Measurements from ENCODE around the gene MYMK. TPM values are rescaled to one million over a fixed set of nuclear protein-coding genes. Genes with fewer than 3 reads are reported as not detected.

The MYMK gene
- total RNA-seq, 4 donors from 2014 or later: not detected

DNA sequence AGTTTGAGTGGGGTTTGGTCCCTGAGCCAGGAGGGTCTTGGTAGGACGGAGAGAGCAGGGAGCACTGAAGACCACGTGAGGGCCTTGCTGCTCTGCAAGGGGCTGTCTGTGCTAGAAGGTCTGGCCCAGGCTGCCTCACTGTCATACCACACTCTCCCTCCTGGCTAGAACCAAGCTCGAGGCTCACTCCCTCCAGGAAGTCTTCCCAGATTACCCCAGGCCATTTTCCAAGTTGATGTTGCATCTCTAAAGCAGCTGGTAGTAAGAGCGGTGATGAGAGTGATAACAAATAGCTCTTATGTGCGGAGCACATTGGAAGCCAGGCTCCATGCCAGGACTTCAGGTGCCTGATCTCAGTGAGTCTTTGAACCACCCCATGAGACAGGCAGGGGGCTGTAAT lies 6.6 kb downstream of the MYMK start:
- no peak for DNase-seq
- H3K27me3 ChIP-seq: no peaks in the 10 kb centered on the region
- no peak overlapping the region for H3K4me3 ChIP-seq
- no peaks in the 10 kb centered on the region for H3K9me3 ChIP-seq
- intact Hi-C loops (cut with DNase I; ENCODE audit: low total_unique reads): no loop called here
- no peak for TF ChIP-seq POLR2A (IDR thresholded peaks at IDR 0.05)
- TF ChIP-seq, protein P1, sequence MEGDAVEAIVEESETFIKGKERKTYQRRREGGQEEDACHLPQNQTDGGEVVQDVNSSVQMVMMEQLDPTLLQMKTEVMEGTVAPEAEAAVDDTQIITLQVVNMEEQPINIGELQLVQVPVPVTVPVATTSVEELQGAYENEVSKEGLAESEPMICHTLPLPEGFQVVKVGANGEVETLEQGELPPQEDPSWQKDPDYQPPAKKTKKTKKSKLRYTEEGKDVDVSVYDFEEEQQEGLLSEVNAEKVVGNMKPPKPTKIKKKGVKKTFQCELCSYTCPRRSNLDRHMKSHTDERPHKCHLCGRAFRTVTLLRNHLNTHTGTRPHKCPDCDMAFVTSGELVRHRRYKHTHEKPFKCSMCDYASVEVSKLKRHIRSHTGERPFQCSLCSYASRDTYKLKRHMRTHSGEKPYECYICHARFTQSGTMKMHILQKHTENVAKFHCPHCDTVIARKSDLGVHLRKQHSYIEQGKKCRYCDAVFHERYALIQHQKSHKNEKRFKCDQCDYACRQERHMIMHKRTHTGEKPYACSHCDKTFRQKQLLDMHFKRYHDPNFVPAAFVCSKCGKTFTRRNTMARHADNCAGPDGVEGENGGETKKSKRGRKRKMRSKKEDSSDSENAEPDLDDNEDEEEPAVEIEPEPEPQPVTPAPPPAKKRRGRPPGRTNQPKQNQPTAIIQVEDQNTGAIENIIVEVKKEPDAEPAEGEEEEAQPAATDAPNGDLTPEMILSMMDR (IDR thresholded peaks at IDR 0.05 in 4 of 5, conservative IDR thresholded peaks at IDR 0.05 in 1 of 5): no peak
- in situ Hi-C loops (cut with MboI; ENCODE audit: low sequenced_read_pairs in 4 of 4): no loop called here
- ATAC-seq: no peak
- no peaks in the 10 kb centered on the region for H3K4me1 ChIP-seq
- no peaks in the 10 kb centered on the region for H3K36me3 ChIP-seq
- H3K27ac ChIP-seq: no peak overlapping the region

DNA sequence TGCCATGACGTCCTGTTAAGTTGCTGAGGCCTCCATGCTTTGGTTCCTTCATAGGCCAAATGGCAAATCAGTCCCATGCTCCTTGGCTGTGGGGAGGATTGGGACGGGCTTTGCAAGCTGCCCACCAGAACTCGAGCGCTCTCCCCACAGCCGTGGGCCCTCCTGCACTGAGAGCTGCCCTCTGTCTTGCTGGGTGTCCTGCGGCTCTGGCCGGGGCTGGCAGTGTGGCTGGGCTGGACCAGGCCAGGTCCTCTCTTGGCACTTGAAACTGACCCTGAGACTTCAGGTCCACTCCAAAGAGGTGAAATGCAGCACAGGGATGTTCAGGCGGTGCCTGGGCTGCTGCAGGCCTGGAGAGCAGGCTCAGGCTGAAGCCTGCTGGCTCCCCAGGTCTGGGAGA lies 7.0 kb downstream of the MYMK start:
- intact Hi-C loops (cut with DNase I; ENCODE audit: low total_unique reads): no loop called here
- Histone ChIP-seq H3K4me3 (no peak overlapping the region), H3K4me1 (no peaks in the 10 kb centered on the region), H3K9me3 (no peaks in the 10 kb centered on the region), H3K27me3 (no peaks in the 10 kb centered on the region), H3K36me3 (no peaks in the 10 kb centered on the region), H3K27ac (no peak overlapping the region)
- in situ Hi-C loops (cut with MboI; ENCODE audit: low sequenced_read_pairs in 4 of 4): no loop called here
- TF ChIP-seq, protein P1 (IDR thresholded peaks at IDR 0.05 in 4 of 5, conservative IDR thresholded peaks at IDR 0.05 in 1 of 5): no peak
- no peak for TF ChIP-seq POLR2A (IDR thresholded peaks at IDR 0.05)
- DNase-seq: no peak
- ATAC-seq: no peak

DNA sequence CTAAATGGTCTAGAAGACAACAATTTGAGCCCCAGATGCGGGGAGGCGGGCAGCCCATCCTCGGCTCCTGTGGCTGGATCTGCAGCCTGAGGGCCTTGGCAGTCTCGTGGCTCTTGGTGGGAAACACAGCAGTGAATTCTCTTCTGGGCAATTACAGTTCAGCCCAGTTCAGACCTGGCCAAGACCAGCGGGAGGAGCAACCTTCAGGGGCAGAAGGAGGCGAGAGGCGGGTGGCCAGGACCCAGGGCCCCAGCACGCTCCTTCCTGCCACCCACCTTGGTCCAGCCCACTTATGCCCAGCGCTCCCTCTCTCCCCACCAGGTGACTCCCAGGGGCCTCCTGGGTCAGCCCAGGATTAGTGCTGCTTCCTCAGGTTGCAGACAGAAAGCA lies 7.8 kb downstream of the MYMK start:
- no peaks in the 10 kb centered on the region for H3K4me1 ChIP-seq
- no peaks in the 10 kb centered on the region for H3K36me3 ChIP-seq
- ATAC-seq (no peak), DNase-seq (no peak)
- H3K4me3 ChIP-seq: no peak overlapping the region
- no peak overlapping the region for H3K27ac ChIP-seq
- H3K9me3 ChIP-seq: no peaks in the 10 kb centered on the region
- in situ Hi-C loops (cut with MboI; ENCODE audit: low sequenced_read_pairs in 4 of 4) (no loop called here), intact Hi-C loops (cut with DNase I; ENCODE audit: low total_unique reads) (no loop called here)
- H3K27me3 ChIP-seq: no peaks in the 10 kb centered on the region
- no peak for TF ChIP-seq POLR2A (IDR thresholded peaks at IDR 0.05)
- TF ChIP-seq, protein P1 (IDR thresholded peaks at IDR 0.05 in 4 of 5, conservative IDR thresholded peaks at IDR 0.05 in 1 of 5): no peak

DNA sequence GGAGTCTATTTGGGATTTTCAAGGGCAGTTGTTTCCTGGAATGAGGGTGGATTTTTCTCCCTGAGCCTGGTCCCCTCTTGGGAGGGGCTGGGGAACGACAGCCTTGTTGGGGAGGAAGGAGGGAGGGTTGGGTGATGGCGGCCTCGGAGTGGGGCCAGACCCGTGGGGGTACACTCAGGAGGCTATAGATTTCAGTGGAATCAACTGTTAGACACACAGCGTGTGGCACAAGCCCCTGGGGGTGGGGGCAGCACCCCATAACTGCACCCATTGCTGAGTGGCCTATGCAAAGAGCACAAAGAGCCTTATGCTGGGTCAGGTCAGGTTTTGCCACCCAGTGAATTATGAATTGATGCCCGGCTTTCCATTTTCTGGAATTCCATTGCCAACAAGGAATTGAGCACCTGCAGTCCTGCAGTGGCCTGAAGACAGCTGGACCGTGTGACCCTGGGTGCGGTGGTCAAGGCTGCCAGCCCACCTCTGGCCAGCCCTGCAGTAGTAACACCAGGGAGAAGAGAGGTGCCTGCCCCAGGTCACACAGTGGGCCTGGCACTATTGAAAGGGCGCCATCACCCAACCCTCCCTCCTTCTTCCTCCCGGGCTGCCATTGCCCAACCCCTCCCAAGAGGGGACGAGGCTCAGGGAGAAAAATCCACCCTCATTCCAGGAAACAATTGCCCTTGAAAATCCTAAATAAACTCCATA lies 8.4 kb downstream of the MYMK start:
- ATAC-seq (no peak), DNase-seq (no peak)
- Histone ChIP-seq H3K9me3 (no peaks in the 10 kb centered on the region), H3K27me3 (no peaks in the 10 kb centered on the region), H3K4me3 (no peak overlapping the region), H3K36me3 (no peaks in the 10 kb centered on the region), H3K27ac (no peak overlapping the region), H3K4me1 (no peaks in the 10 kb centered on the region)
- intact Hi-C loops (cut with DNase I; ENCODE audit: low total_unique reads) (no loop called here), in situ Hi-C loops (cut with MboI; ENCODE audit: low sequenced_read_pairs in 4 of 4) (no loop called here)
- TF ChIP-seq POLR2A (IDR thresholded peaks at IDR 0.05): no peak
- TF ChIP-seq, protein P1 (IDR thresholded peaks at IDR 0.05 in 4 of 5, conservative IDR thresholded peaks at IDR 0.05 in 1 of 5): no peak
